ENCODE measurements around the gene NECTIN4. TPM values are rescaled to one million over a fixed set of nuclear protein-coding genes. Genes with fewer than 3 reads are reported as not detected.
"Not testable (repeated sequence)": the region's sequence is repeated elsewhere in the genome, so short reads cannot be mapped to it uniquely, and the experiment has no call there.

The NECTIN4 gene
- not detected for total RNA-seq
- long read RNA-seq = 0 reads

- no peak for ATAC-seq
- DNase-seq = no peak
- intact Hi-C loops (cut with micrococcal nuclease) = no loop called here
Observed at GRCh38 chr1:161089251-161089924, at the start of gene NECTIN4. Gene NECTIN4, minus strand, starts transcription at chr1:161089558. Its CDS starts 262 bp downstream, at chr1:161089296.

- DNase-seq = no peak
- intact Hi-C loops (cut with micrococcal nuclease) = no loop called here
- no peak for ATAC-seq
Observed at GRCh38 chr1:161138431-161138830, 49.1 kb upstream of the NECTIN4 start.

GRCh38 chr1:161137881-161138280, 48.5 kb upstream of the NECTIN4 start:
- intact Hi-C loops (cut with micrococcal nuclease) = no loop called here
- DNase-seq (no peak), ATAC-seq (peak; percentile 11)

GRCh38 chr1:161133220-161133740, 43.9 kb upstream of the NECTIN4 start:
- ATAC-seq = peak; percentile 35
- DNase-seq = no peak
- intact Hi-C loops (cut with micrococcal nuclease) = no loop called here

DNA sequence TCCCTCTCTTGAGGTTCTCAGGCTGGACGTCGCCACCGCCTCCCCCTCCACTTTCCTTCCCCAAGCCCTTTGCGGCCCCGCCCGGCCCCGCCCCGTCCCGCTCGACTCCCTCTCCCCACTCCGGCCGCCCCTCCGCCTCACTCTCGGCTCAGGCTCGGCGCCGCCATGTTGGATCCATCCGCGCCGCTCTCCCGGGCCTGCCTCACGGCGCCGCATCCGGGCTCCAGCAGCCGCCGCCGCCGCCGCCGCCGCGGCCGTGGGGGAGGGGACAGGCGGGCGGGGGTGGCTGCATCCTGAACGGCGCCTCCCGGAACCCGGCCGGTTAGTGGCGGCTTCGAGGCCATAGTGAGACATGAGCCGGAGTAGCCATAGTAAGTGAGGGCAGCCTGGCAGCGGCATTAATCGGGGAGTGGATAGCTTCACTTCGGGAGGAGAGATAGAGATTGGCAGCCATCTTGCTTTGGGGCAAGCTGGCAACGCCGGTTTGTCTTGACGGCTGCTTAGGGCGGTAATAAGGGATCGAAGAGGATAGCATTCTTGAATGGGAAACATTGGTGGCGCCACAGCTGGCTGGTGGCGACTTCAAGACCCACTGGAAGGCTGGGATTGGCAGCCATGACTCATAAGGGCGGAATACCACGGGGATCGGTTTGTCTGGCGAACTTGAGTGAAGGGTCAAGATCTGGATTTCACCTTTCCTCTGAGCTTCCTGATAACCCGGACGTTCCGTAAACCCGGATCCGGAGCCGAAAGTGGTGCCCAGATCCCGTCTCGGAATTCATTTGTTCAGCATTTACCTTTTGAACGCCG, 43.3 kb upstream of the NECTIN4 start, which contains the start of gene DEDD:
Gene DEDD (minus strand): TSS at position 258 of the 810 bp plus-strand sequence. CDS start 8,205 bp downstream, outside the sequence.
- intact Hi-C loops (cut with micrococcal nuclease) = no loop called here
- DNase-seq = peak; percentile 95
- peak; percentile 94 for ATAC-seq

- intact Hi-C loops (cut with micrococcal nuclease) = no loop called here
- ATAC-seq = peak; percentile 23
- no peak for DNase-seq
Observed at GRCh38 chr1:161131523-161132409, 42.4 kb upstream of the NECTIN4 start.

GRCh38 chr1:161130266-161130665, 40.9 kb upstream of the NECTIN4 start:
- ATAC-seq = no peak
- DNase-seq = no peak
- intact Hi-C loops (cut with micrococcal nuclease) = no loop called here

DNA sequence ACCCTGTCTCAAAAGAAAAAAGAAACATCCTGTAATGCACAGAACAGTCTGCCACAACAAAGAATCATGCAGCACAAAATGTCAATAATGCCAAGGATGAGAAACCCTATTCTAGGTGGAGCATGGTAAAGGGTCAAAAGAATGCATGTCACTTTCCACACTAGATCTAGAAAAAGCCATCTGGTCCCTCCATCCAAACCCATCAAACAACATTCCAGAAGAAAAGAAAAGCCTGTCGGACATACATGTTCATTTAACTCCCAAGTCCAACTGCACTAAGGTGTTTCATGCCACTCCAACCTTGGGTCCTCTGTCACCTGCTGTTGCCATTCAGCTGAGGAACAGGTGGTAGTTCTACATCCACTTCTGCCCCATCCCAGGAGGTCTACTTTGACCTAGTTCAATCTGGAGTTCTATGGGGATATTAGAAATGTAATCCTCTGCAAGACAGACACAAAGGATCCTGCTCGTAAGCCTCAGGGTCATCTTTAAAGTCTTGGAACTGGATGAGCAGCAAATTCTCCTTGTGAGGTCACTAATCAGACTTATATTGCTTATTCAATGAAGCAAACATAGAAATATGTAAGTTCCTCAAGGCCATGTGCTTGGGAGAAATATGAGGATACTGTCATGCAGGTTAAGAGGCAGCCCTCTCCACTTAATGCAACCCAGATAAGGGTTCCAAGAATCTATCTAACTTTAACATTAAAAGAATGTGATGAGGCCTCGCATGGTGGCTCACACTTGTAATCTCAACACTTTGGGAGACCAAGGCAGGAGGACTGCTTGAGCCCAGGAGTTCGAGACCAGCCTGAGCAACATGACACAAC, 39.4 kb upstream of the NECTIN4 start:
- DNase-seq = no peak

DNA sequence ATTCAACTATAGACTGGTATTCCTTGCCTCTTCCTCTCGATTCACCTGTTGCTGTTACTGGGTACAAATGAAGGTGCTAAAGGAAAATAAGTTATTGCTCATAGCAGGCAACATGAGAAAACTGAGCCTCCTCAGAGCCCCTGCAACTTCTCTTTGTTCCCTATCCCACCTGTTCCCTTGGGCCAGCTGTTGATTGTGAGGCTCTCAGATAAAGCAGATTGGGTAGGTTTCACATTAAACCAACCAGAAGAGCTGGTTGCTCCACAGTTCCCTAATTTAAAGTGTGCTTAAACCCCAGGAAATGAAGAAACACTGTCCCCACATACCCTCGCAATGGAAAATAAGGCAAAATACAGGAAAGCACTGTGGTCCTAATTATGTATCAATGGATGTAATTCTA, 38.3 kb upstream of the NECTIN4 start:
- no peak for DNase-seq
- intact Hi-C loops (cut with micrococcal nuclease) = no loop called here
- no peak for ATAC-seq

More for the DNA sequence above, 39.4 kb upstream of the NECTIN4 start:
- intact Hi-C loops (cut with micrococcal nuclease) = no loop called here
- ATAC-seq = no peak

DNA sequence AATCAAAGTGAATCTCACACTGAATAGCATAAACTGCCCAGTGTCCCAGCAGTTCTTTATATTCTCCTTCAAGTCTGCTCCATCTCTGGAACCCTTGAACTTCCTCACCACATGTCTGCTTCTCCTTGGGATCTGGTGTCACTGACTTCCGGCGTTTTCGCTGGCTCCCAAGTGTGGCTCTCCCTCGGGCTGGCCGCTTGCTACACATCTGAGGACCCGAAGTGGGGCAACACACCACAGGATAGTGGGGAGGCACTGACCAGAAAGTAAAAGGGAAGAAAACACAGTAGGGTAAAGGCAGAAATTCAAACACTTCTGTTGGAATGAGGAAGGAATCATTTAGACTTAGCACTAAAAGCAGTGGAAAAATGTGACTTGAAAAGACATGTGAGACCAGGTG, 33.6 kb upstream of the NECTIN4 start:
- DNase-seq = no peak
- ATAC-seq = no peak
- intact Hi-C loops (cut with micrococcal nuclease) = no loop called here

DNA sequence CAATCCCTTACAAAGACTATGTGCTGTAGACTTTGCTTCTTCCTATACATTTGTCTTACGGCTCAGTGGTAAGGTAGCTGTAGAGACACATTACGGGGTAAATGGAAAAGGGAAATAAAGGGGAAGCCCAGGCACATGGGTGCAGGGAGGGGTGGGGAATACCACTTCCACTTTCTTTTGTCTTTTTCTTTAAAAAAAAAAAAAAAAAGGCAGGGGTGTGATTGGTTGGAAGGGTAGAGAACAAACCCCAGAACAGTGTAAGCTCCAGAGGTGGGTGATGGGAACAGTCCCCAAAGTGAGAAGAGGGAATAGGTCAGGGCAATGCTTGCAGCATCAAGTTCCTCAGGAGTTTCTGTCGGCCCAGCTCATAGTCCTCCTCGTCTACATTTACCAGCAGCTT, 32.5 kb upstream of the NECTIN4 start:
- ATAC-seq = no peak
- intact Hi-C loops (cut with micrococcal nuclease) = no loop called here
- no peak for DNase-seq

DNA sequence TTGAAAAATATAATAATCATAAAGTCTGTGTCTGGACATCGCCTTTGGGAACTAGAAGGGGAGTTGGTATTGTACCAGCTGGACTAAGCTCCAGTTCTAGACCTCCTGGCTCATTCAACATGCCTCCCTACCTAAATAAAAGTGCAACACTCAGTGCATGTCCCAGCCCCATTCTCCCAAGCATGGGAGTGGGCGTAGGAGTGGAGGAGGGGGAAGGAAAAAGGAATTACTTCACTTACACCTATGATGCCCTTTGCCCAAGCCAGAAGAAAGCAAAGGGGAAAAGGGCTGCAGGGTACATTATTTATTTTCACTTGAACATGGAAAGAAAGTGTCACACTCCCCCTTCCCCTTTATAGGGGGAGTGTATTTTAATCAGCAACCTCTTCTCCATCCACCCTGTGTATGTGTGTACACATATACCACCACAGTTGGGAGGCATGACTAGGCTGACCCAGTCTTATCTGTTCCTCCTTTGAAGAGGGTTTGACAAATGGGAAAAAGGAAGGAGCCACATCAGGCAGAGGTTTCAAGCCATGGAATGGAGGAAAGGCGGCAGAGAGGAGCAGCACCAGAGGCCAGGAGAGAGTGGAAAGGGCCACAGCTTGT, 31.8 kb upstream of the NECTIN4 start:
- intact Hi-C loops (cut with micrococcal nuclease) = no loop called here
- ATAC-seq (no peak), DNase-seq (no peak)

- DNase-seq (peak; percentile 68), ATAC-seq (peak; percentile 39)
- intact Hi-C loops (cut with micrococcal nuclease) = no loop called here
Observed at GRCh38 chr1:161119092-161119903, 29.9 kb upstream of the NECTIN4 start.

GRCh38 chr1:161117759-161118581, 28.6 kb upstream of the NECTIN4 start, which contains the start of the genes NIT1 and PFDN2:
Gene NIT1, plus strand, starts transcription at chr1:161118105. Its CDS starts 72 bp downstream, at chr1:161118177.
Gene PFDN2, minus strand, starts transcription at chr1:161118037. Its CDS starts 11 bp downstream, at chr1:161118026.
- peak; percentile 92 for DNase-seq
- intact Hi-C loops (cut with micrococcal nuclease) = no loop called here
- ATAC-seq = peak; percentile 92

DNA sequence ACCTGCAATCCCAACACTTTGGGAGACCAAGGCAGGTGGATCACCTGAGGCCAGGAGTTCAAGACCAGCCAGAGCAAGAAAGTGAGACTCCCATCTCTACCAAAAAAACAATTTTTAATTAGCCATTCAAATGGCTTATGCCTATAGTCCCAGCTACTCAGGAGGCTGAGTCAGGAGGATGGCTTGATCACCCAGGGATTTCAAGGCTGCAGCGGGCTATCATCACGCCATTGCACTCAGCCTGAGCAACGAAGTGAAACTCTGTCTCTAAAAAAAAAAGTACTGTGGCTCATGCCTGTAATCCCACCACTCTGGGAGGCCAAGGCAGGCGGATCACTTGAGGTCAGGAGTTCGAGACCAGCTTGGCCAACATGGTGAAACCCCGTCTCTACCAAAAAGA, 26.6 kb upstream of the NECTIN4 start:
- ATAC-seq; DNase-seq; intact Hi-C loops (cut with micrococcal nuclease): not testable (repeated sequence)

GRCh38 chr1:161115132-161115711, 25.9 kb upstream of the NECTIN4 start:
- ATAC-seq (no peak), DNase-seq (no peak)
- intact Hi-C loops (cut with micrococcal nuclease) = no loop called here

Data from left ventricle myocardium superior (tissue), 1 donor.